ENCODE results near the gene PDE6G.
"Not testable (repeated sequence)": the region's sequence is repeated elsewhere in the genome, so short reads cannot be mapped to it uniquely, and the experiment has no call there.

The PDE6G gene

GRCh38 chr17:81621494-81622130, 34.7 kb downstream of the PDE6G start:
- no peak for DNase-seq

- DNase-seq, result not testable (repeated sequence)
Observed at GRCh38 chr17:81618307-81618706, 38.0 kb downstream of the PDE6G start.

GRCh38 chr17:81616877-81617276, 39.5 kb downstream of the PDE6G start:
- DNase-seq, result no peak

GRCh38 chr17:81615401-81615930, 40.9 kb downstream of the PDE6G start:
- DNase-seq, result no peak

- DNase-seq, result no peak
Observed at GRCh38 chr17:81612172-81612970, 44.0 kb downstream of the PDE6G start.

GRCh38 chr17:81609541-81610311, 46.6 kb downstream of the PDE6G start:
- DNase-seq, result no peak

- no peak for DNase-seq
Observed at GRCh38 chr17:81608605-81609004, 47.7 kb downstream of the PDE6G start.

GRCh38 chr17:81608082-81608481, 48.3 kb downstream of the PDE6G start:
- DNase-seq, result no peak

- peak; percentile 28 for DNase-seq
Observed at GRCh38 chr17:81607431-81607830, 48.9 kb downstream of the PDE6G start.

- DNase-seq, result no peak
Observed at GRCh38 chr17:81603846-81604610, 52.3 kb downstream of the PDE6G start.

GRCh38 chr17:81601525-81602120, 54.7 kb downstream of the PDE6G start:
- peak; percentile 77 for DNase-seq

Measured in fibroblast of skin of right biceps (primary cell).